ENCODE measurements around the gene POC1B. TPM values are rescaled to one million over a fixed set of nuclear protein-coding genes. Genes with fewer than 3 reads are reported as not detected.

The POC1B gene
- polyA plus RNA-seq, 4 donors, result 14.1 to 20.7 (median 16.3) TPM

GRCh38 chr12:89391726-89392336 is 134.0 kb downstream of the POC1B start:
- 94 to 96% (median 95%) methylated on average over 6 of the region's 6 CpGs for WGBS, 3 donors
- peaks cover 6 to 32% (median 8%) of the 10 kb centered on the region in 3 donors for H3K4me1 ChIP-seq (ENCODE audit: control insufficient read depth in 3 of 3, insufficient read depth in 2 of 3, low read depth in 1 of 3, low read length in 2 of 3)
- H3K9me3 ChIP-seq (ENCODE audit: control insufficient read depth in 2 of 2, insufficient read depth in 1 of 2, low read depth in 1 of 2, low read length in 1 of 2), result no peaks in the 10 kb centered on the region
- no peaks in the 10 kb centered on the region for H3K36me3 ChIP-seq (ENCODE audit: control insufficient read depth in 3 of 3, insufficient read depth in 2 of 3, low read depth in 1 of 3, low read length in 3 of 3)
- DNase-seq (no peak), FAIRE-seq (no peak)
- H3K4me3 ChIP-seq (ENCODE audit: low read depth in 1 of 3, low read length in 3 of 3), result no peak overlapping the region
- no peaks in the 10 kb centered on the region for H3K27me3 ChIP-seq (ENCODE audit: control insufficient read depth in 3 of 3, insufficient read depth in 3 of 3, low read length in 3 of 3)
- peak overlapping the region in 1 of 3 donors; percentile 79 for H3K27ac ChIP-seq (ENCODE audit: low read depth in 1 of 3, low read length in 2 of 3)

- no peak overlapping the region for H3K4me3 ChIP-seq (ENCODE audit: low read depth in 1 of 3, low read length in 3 of 3)
- H3K4me1 ChIP-seq (ENCODE audit: control insufficient read depth in 3 of 3, insufficient read depth in 2 of 3, low read depth in 1 of 3, low read length in 2 of 3), result peaks cover 6 to 40% (median 8%) of the 10 kb centered on the region in 3 donors
- WGBS, 3 donors, result 51 to 66% (median 66%) methylated on average over 3 of the region's 3 CpGs
- no peaks in the 10 kb centered on the region for H3K27me3 ChIP-seq (ENCODE audit: control insufficient read depth in 3 of 3, insufficient read depth in 3 of 3, low read length in 3 of 3)
- H3K36me3 ChIP-seq (ENCODE audit: control insufficient read depth in 3 of 3, insufficient read depth in 2 of 3, low read depth in 1 of 3, low read length in 3 of 3), result no peaks in the 10 kb centered on the region
- FAIRE-seq (peak; percentile 71), DNase-seq (peak; percentile 71 to 92)
- peak overlapping the region; percentile 79 to 90 (median 85) for H3K27ac ChIP-seq (ENCODE audit: low read depth in 1 of 3, low read length in 2 of 3)
- no peaks in the 10 kb centered on the region for H3K9me3 ChIP-seq (ENCODE audit: control insufficient read depth in 2 of 2, insufficient read depth in 1 of 2, low read depth in 1 of 2, low read length in 1 of 2)
Observed at GRCh38 chr12:89390802-89391673, 134.8 kb downstream of the POC1B start.

GRCh38 chr12:89389755-89390661 is 135.8 kb downstream of the POC1B start:
- Histone ChIP-seq H3K27ac (ENCODE audit: low read depth in 1 of 3, low read length in 2 of 3) (peak overlapping the region; percentile 79 to 90 (median 85)), H3K4me1 (ENCODE audit: control insufficient read depth in 3 of 3, insufficient read depth in 2 of 3, low read depth in 1 of 3, low read length in 2 of 3) (peaks cover 6 to 50% (median 8%) of the 10 kb centered on the region in 3 donors), H3K36me3 (ENCODE audit: control insufficient read depth in 3 of 3, insufficient read depth in 2 of 3, low read depth in 1 of 3, low read length in 3 of 3) (no peaks in the 10 kb centered on the region), H3K27me3 (ENCODE audit: control insufficient read depth in 3 of 3, insufficient read depth in 3 of 3, low read length in 3 of 3) (no peaks in the 10 kb centered on the region), H3K9me3 (ENCODE audit: control insufficient read depth in 2 of 2, insufficient read depth in 1 of 2, low read depth in 1 of 2, low read length in 1 of 2) (no peaks in the 10 kb centered on the region), H3K4me3 (ENCODE audit: low read depth in 1 of 3, low read length in 3 of 3) (no peak overlapping the region)
- no peak for FAIRE-seq
- WGBS, 3 donors, result 20 to 38% (median 30%) methylated on average over 6 of the region's 6 CpGs
- DNase-seq, result peak; percentile 81 to 86

GRCh38 chr12:89386138-89386537 is 139.7 kb downstream of the POC1B start:
- DNase-seq, result peak; percentile 88 to 93
- peak overlapping the region; percentile 56 to 77 (median 66) for H3K27ac ChIP-seq (ENCODE audit: low read depth in 1 of 3, low read length in 2 of 3)
- FAIRE-seq, result no peak
- peaks cover 5 to 80% (median 20%) of the 10 kb centered on the region in 3 donors for H3K4me1 ChIP-seq (ENCODE audit: control insufficient read depth in 3 of 3, insufficient read depth in 2 of 3, low read depth in 1 of 3, low read length in 2 of 3)
- H3K4me3 ChIP-seq (ENCODE audit: low read depth in 1 of 3, low read length in 3 of 3), result no peak overlapping the region
- 16 to 51% (median 44%) methylated on average over 3 of the region's 3 CpGs for WGBS, 3 donors
- no peaks in the 10 kb centered on the region for H3K9me3 ChIP-seq (ENCODE audit: control insufficient read depth in 2 of 2, insufficient read depth in 1 of 2, low read depth in 1 of 2, low read length in 1 of 2)
- H3K36me3 ChIP-seq (ENCODE audit: control insufficient read depth in 3 of 3, insufficient read depth in 2 of 3, low read depth in 1 of 3, low read length in 3 of 3), result no peaks in the 10 kb centered on the region
- H3K27me3 ChIP-seq (ENCODE audit: control insufficient read depth in 3 of 3, insufficient read depth in 3 of 3, low read length in 3 of 3), result no peaks in the 10 kb centered on the region

GRCh38 chr12:89384807-89385206 is 141.0 kb downstream of the POC1B start:
- H3K27me3 ChIP-seq (ENCODE audit: control insufficient read depth in 3 of 3, insufficient read depth in 3 of 3, low read length in 3 of 3), result no peaks in the 10 kb centered on the region
- peaks cover 2 to 82% (median 14%) of the 10 kb centered on the region in 3 donors for H3K4me1 ChIP-seq (ENCODE audit: control insufficient read depth in 3 of 3, insufficient read depth in 2 of 3, low read depth in 1 of 3, low read length in 2 of 3)
- no peak for DNase-seq
- no peaks in the 10 kb centered on the region for H3K9me3 ChIP-seq (ENCODE audit: control insufficient read depth in 2 of 2, insufficient read depth in 1 of 2, low read depth in 1 of 2, low read length in 1 of 2)
- H3K4me3 ChIP-seq (ENCODE audit: low read depth in 1 of 3, low read length in 3 of 3), result no peak overlapping the region
- 57 to 65% (median 60%) methylated on average over 3 of the region's 3 CpGs for WGBS, 3 donors
- FAIRE-seq, result no peak
- H3K36me3 ChIP-seq (ENCODE audit: control insufficient read depth in 3 of 3, insufficient read depth in 2 of 3, low read depth in 1 of 3, low read length in 3 of 3), result no peaks in the 10 kb centered on the region
- peak overlapping the region in 2 of 3 donors; percentile 55 to 56 for H3K27ac ChIP-seq (ENCODE audit: low read depth in 1 of 3, low read length in 2 of 3)

GRCh38 chr12:89384050-89384758 is 141.6 kb downstream of the POC1B start:
- no peak overlapping the region for H3K4me3 ChIP-seq (ENCODE audit: low read depth in 1 of 3, low read length in 3 of 3)
- peaks cover 0 to 81% (median 14%) of the 10 kb centered on the region in 3 donors for H3K4me1 ChIP-seq (ENCODE audit: control insufficient read depth in 3 of 3, insufficient read depth in 2 of 3, low read depth in 1 of 3, low read length in 2 of 3)
- no peaks in the 10 kb centered on the region for H3K27me3 ChIP-seq (ENCODE audit: control insufficient read depth in 3 of 3, insufficient read depth in 3 of 3, low read length in 3 of 3)
- no peaks in the 10 kb centered on the region for H3K9me3 ChIP-seq (ENCODE audit: control insufficient read depth in 2 of 2, insufficient read depth in 1 of 2, low read depth in 1 of 2, low read length in 1 of 2)
- WGBS, 3 donors, result 16 to 32% (median 26%) methylated on average over 8 of the region's 8 CpGs
- FAIRE-seq (no peak), DNase-seq (peak; percentile 69 to 72)
- no peaks in the 10 kb centered on the region for H3K36me3 ChIP-seq (ENCODE audit: control insufficient read depth in 3 of 3, insufficient read depth in 2 of 3, low read depth in 1 of 3, low read length in 3 of 3)
- peak overlapping the region; percentile 56 to 65 (median 61) for H3K27ac ChIP-seq (ENCODE audit: low read depth in 1 of 3, low read length in 2 of 3)

- DNase-seq, result no peak
- Histone ChIP-seq H3K27ac (ENCODE audit: low read depth in 1 of 3, low read length in 2 of 3) (peak overlapping the region; percentile 56 to 65 (median 61)), H3K9me3 (ENCODE audit: control insufficient read depth in 2 of 2, insufficient read depth in 1 of 2, low read depth in 1 of 2, low read length in 1 of 2) (no peaks in the 10 kb centered on the region), H3K4me3 (ENCODE audit: low read depth in 1 of 3, low read length in 3 of 3) (no peak overlapping the region), H3K36me3 (ENCODE audit: control insufficient read depth in 3 of 3, insufficient read depth in 2 of 3, low read depth in 1 of 3, low read length in 3 of 3) (no peaks in the 10 kb centered on the region), H3K27me3 (ENCODE audit: control insufficient read depth in 3 of 3, insufficient read depth in 3 of 3, low read length in 3 of 3) (no peaks in the 10 kb centered on the region), H3K4me1 (ENCODE audit: control insufficient read depth in 3 of 3, insufficient read depth in 2 of 3, low read depth in 1 of 3, low read length in 2 of 3) (peaks cover 2 to 83% (median 14%) of the 10 kb centered on the region in 3 donors)
- FAIRE-seq, result no peak
- WGBS, 3 donors, result 62 to 74% (median 73%) methylated on average over 6 of the region's 6 CpGs
Observed at GRCh38 chr12:89383235-89384049, 142.4 kb downstream of the POC1B start.

All from small intestine (tissue), 7 donors.